Eye (tissue), 1 donor: ENCODE measurements around the gene OSER1.
"Not testable (repeated sequence)": the region's sequence is repeated elsewhere in the genome, so short reads cannot be mapped to it uniquely, and the experiment has no call there.

Source experiments
- DNase-seq: peaks from one replicate; pipeline ENCODE4 v3.0.0-alpha.2; 2015

OSER1 gene

DNA sequence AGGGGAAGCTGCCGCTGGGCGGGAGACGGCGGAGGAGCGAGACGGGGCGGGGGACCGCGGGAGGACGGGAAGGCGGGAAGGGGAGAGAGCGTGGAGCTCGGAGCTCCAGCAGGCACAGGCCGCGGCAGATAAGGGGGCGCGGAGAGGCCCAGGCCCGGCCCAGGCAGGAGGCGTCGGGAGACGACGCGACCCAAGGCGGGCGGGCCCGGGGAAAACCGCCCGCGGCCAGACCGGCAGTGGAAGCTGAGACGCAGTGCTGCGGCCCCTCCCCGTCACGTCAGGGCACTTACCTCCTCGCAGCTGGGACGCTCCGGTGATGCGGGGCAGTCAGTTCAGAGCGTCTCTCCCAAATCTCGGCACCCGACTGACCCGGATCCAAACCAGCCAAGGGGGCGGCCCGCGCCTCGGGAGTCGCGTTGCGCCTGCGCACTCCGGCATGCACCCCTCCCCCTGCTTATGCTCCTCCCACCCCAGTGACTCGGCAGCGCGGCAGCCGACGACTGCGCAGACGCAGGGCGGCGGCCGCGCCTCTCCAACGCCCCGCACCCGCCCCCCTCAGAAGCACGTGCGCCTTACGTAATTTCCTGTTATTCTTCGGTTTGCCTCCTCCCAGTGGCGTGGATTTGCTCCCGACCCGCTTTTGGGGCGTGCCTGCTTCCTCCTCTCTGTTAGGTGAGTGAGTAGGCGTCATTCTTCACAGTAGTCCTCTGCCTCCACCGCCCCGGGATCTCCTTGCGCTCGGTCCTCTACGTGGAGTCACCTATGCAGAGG is at the start of gene OSER1:
Gene OSER1, minus strand, starts transcription at position 366 of the 771 bp plus-strand sequence. CDS start 3,814 bp downstream, outside the sequence.
- DNase-seq = peak; percentile 99

DNA sequence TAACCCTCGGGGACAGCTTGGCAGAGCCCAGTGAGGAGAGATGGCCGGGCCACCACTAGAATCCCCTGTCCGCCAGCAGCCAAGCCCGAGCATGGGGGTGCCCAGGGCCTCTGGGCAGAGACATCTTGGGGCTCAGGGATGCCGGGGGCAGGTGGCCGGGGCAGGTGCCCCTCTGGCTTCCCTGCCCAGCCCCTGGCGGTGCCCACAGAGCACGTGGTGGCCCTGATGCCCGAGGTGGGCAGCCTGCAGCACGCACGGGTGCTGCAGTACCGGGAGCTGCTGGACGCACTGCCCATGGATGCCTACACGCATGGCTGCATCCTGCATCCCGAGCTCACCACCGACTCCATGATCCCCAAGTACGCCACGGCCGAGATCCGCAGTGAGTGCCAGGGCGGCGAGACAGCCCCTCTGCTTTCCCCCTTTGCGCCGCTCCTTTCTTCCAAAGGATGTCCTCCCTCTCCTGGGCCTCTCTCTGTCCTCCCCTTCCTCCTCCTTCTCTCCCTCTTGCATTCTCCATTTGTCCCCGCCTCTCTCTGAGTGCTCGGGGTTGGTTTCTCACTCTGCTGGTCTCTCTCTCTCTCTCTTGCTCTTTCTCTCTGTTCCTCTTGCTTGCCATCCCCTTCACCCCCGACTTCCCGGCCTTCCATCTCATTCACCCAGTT is 47.8 kb upstream of the OSER1 start:
- no peak for DNase-seq

DNA sequence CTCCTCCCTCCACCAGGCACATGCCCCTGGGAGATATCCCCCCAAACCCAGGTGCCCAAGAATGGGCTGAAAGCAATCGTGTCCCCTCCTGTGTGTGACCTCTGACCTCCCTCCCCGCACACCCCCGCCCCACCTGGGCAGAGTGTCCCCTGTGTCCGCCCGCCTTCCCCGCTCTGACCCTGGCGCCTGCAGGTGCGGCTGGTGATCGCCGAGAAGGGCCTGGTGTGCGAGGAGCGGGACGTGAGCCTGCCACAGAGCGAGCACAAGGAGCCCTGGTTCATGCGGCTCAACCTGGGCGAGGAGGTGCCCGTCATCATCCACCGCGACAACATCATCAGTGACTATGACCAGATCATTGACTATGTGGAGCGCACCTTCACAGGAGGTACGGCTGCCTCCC is 46.4 kb upstream of the OSER1 start:
- no peak for DNase-seq

DNA sequence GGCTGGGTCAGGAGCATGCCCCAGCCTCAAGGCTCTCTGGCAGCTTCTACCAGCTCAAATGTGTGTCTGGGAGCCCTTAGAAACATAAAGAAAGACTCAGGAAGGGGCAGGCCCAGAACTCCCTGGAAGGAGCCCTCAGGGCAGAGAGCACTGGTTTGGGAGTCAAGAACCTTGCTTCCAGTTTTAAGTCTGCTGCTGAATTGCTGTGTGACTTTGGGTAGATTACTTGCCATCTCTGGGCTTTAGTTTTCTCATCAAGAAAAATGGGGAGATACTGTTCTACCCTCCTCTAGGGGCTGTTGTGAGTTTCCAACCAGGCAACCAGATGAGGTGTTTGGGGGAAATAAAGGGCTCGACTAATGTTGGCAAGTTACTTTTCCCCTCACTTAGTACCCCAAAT is 45.4 kb upstream of the OSER1 start:
- DNase-seq = no peak

DNA sequence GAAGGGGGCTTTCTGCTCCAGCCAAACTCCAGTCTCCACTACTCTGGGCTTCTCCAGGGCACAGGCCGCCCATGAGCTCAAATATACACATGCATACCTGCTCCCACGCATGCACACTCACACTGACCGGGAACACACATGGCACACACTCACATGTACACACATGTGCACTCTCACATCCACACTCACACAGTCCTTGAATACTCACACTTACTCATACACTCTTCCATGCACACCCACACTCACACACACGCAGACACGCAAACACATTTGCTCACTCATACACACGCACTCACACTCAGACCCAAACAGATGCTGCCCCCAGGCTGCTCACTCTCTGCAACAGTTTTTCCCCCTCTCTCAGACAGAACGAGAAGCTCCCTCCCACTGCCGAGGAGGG is 43.5 kb upstream of the OSER1 start:
- no peak for DNase-seq

DNA sequence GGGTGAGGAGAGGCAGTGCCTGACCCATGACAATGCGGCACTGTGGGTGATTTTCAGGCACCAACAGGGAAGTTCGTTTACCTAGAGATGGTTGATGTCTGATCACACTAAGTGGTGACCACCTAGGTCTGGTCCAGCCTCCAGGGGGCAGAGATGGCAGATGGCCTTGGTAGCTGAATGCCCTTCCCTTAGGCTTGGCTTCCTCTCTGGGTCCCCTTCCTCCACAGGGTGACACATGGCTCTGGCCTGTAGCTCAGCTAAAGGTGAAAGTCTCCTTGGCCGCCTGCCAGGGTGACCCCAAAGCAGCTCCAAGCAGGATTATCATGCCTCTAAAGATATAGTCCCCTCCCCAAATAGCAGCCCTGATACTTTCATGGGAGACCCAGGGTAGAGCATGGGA is 43.0 kb upstream of the OSER1 start:
- DNase-seq = no peak

DNA sequence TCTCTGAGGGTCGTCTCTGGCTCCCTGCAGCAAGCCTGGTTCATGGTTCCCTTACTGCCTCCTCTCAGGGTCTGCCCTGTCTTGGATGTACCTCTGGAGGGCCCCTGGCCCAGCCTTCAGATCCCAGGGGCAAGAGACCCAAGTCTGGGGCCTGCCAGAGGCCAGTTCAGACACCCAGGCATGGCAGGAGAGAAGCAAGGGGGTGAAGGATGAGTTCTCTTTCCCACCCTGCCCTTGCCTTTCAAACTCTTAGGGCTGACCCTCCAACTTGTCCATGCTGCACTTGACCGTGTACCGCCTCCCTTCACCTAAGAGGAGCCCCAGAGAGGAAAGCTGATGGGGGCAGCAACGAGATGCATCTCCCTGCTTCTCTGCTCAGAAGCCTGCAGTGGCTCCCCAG is 40.7 kb upstream of the OSER1 start:
- DNase-seq = no peak

DNA sequence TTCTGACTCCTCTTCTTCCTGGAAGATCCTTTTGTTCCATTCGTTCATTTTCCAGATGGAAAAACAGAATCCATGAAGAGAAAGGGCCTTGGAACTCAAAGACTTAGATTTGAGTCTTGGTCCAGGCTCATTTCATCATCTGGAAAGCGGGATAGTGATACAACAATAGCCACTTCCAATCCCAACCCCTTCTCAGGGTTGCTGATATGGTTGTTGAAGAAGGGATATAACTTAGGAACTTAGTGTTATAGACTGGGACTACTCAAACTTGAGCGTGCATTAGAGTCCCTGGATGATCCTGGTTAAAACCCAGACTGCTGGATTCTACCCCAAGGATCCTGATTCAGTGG is 37.8 kb upstream of the OSER1 start:
- no peak for DNase-seq

DNA sequence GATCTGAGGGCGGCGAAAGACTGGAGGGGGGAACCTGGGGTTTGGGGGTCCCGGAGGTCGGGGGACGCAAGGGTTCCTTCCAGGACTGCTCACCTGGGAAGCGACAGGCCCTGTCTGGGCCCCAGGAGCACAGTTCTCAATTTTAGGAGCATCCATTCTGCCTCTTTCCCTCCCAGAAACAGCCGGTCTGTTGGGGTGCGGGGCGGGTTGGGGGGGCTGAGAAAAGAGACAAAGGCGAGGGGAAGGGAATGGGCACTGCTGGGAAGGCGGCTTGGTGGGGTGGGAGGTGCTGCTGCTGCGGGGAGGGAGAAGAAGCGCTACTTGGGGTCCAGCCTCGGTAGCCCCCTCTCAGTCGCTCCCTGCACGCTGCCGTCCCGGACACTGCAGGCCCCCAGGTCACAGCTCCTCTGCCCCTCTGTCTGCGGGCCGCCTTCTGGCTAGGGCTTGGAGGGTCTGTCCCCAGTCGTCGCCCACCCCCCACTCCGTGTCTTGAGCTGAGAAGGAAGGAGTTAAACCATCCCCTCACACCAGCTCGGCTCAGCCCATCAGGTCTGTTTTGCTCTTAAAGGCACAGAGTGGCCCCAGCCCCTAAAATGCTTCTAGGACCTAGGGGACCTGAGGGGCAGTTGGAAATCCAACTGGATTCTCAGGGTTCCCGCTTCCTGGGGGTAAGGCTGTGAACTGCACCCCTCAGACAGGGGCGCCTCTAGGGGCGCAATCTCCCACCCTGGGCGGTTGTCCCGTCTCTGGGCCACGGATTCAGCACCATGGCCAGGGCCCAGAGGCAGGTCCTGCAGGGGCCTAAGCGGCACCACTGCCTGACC is 37.2 kb upstream of the OSER1 start:
- DNase-seq = peak; percentile 80

DNA sequence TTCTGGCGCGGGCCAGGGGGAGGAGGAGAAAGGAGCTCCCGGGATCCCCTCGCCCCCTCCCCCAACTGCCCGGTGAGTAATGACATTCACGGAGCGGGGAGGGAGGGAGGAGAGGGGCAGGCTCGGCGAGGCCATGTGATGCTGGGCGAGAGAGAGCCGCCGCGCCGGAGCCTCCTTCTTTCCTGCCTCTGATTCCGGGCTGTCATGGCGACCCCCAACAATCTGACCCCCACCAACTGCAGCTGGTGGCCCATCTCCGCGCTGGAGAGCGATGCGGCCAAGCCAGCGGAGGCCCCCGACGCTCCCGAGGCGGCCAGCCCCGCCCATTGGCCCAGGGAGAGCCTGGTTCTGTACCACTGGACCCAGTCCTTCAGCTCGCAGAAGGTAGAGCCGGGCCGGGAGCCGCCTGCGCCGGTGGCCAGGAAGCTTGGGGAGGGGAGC is 36.6 kb upstream of the OSER1 start, which contains the start of gene GDAP1L1:
Gene GDAP1L1, plus strand, starts transcription at position 178 of the 441 bp plus-strand sequence. Its CDS starts 27 bp downstream, at position 205.
- peak; percentile 77 for DNase-seq

DNA sequence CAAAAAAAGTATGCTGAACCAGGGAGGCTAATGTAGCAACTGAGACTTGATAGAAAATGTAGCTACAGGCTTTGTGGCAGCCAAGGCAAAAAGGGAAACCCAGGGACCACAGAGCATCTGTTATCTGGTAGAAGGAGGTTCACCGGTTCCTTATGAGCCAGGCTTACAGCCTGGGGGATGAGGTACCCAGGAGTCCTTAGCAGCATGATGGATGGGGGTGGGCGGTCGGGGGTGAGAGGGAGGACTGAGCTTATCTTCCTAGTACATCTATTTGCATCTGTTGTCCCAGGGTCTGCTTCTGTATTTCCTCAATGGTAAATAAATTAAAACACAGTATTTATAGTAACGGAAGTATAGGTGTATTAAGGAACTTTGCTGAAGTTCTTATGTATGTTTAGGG is 35.4 kb upstream of the OSER1 start:
- no peak for DNase-seq

DNA sequence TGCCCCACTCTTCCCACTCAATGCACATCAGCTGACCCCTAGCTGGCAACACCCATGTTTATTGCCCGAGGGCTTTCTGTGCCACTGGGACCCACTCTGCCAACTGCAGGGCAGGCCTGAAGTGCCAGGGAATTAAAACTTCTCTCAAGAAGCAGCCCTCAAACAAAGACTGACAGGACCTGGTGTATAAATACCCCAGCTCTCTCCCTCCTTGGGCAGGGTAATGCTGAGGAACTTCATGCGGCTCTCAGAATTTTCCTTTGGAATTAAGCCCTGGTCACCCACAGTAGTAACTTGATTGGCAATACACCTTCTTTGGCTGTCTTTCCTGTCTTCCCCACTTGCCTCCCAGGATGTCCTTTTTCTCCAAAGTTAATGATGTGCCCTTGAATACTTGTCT is 31.2 kb upstream of the OSER1 start:
- DNase-seq = no peak

DNA sequence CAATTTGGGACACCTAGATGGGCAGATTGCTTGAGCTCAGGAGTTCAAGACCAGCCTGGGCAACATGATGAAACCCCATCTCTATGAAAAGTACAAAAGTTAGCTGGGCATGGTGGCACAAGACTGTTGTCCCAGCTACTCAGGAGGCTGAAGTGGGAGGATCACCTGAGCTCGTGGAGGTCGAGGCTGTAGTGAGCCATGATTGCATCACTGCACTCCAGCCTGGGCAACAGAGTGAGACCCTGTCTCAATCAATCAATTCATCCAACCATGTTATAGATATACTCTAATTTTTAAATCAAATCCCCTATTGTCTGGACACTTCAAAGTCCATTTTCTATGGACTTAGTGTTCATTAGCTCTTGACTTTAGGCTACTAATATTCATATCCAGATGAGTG is 26.3 kb upstream of the OSER1 start:
- not testable (repeated sequence) for DNase-seq

DNA sequence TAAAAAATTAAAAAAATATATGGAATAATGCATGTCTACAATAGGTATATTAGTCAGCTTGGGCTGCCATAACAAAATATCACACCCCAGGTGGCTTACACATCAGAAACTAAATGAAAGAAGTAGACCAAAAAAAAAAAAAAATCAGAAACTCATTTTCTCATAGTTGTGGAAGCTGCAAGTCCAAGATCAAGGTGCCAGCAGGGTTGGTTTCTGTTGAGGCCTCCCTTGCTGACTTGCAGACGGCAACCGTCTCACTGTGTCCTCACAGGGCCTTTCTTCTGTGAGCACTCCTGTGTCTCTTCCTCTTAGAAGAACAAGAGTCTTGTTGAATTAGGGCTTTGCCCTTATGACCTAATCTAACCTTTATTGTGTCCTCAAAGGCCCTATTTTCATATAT is 25.1 kb upstream of the OSER1 start:
- DNase-seq = no peak

DNA sequence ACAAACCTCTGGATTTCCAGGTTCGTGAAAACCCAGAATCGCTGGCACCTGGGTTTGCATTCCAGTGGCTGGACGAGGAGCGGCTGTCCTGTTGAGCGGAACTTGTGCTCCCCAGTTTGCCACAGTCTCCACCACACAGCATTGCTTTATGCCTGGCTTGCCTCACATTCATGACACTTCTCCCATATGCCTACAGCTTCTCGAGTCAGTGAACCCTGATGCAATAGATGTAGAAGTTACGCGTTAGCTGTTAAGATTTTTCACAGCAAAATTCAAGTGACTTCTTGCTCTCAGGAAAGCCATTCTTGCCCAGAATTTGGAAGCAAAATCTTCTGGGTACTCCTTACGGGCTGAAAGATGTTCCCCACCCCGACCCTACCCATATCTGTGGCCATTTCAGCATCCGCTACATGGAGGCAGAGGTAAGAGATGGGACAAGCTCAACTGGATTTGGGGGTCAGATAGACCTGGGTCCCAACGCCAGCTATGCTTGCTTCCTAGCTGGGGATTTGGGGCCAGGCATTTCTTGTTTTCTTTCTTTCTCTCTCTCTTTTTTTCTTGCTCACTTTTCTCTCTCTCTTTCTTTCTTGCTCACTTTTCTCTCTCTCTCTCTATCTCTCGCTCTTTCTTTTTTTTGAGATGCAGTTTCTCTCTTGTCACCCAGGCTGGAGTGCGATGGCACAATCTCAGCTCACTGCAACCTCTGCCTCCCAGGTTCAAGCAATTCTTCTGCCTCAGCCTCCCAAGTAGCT is 24.2 kb upstream of the OSER1 start:
- DNase-seq = no peak

DNA sequence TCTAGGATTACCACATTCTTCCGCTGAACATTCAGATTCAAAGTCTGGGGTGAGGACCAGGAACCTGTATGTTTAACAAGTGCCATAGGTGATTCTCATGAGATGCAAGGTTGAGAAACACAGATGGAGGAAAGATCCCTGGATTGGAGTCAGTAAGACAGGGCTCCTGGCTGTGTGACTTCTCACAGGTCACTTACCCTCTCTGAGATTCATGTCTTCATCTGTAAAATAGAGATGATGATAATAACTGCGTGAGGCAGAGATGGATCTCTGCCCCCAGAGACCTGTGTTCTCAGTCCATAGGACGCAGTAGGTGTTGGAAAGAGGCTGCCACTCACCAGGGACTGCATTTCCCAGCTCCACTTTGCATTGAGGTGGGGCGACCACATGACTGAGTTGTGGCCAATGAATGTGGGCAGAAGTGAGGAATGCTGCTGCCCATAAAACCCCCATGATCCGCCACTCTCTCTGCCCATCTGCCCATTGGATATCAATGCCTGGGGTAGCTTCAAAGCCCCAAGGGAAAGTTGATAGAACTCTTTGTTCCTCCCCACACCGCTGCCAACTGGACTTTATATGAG is 23.0 kb upstream of the OSER1 start:
- DNase-seq = no peak

DNA sequence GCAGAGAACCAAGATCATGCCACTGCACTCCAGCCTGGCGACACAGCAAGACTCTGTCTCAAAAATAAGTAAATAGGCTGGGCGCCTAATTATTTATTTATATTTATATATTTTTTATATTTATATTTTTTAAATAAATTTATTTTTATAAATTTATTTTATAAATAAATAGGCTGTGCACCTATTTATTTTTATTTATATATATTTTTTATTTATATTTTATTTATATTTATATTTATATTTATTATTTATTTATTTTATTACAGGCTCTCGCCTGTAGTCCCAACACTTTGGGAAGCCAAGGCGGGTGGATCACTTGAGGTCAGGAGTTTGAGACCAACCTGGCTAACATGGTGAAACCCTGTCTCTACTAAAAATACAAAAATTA is 21.9 kb upstream of the OSER1 start:
- not testable (repeated sequence) for DNase-seq

DNA sequence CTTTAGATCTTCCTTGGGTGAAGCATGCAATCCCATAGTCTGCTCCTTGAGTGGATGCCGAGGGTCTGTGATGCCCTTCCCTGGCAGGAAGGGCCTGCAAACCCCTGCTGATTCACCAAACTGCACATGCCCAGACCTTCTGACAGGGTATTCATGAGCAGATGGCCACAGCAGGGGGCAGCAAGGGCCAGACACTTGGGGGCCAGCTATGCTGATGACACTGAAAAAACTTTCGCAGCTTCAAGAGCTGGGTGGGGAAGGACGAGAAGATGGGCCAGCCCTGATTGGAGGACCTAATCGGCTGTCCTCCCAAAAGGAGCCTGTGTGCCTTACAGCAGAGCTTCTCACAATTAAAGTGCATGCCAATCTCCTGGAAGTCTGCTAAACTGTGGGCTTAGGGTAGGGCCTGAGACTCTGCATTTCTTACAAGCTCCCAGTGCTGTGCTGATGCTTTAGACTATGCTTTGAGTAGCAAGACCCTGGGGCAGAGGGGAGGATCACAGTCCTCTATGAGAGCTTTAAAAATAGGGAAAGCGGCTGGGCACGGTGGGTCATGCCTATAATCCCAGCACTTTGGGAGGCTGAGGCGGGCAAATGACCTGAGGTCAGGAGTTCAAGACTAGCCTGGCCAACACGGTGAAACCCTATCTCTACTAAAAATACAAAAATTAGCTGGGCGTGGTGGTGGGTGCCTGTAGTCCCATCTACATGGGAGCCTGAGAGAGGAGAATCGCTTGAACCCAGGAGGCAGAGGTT is 21.3 kb upstream of the OSER1 start:
- DNase-seq = peak; percentile 54

DNA sequence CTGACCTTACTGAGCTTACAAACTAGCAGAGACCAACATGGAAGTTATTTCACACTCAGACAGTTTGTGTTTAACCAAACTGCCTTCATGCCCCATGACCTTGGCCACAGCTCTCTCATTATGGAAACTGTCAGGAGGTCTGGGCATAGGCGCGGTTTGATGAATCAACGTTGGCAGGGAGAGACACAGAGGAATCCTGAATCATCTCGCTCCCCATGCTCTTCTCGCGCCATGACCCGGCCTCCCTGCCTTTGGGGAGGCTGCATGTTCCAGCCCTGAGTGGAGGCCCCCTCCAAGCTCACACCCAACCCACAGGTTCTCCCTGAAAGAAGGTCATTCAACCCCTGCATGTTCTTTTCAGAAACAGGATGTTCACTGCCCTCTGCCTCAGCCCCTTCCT is 20.6 kb upstream of the OSER1 start:
- no peak for DNase-seq

DNA sequence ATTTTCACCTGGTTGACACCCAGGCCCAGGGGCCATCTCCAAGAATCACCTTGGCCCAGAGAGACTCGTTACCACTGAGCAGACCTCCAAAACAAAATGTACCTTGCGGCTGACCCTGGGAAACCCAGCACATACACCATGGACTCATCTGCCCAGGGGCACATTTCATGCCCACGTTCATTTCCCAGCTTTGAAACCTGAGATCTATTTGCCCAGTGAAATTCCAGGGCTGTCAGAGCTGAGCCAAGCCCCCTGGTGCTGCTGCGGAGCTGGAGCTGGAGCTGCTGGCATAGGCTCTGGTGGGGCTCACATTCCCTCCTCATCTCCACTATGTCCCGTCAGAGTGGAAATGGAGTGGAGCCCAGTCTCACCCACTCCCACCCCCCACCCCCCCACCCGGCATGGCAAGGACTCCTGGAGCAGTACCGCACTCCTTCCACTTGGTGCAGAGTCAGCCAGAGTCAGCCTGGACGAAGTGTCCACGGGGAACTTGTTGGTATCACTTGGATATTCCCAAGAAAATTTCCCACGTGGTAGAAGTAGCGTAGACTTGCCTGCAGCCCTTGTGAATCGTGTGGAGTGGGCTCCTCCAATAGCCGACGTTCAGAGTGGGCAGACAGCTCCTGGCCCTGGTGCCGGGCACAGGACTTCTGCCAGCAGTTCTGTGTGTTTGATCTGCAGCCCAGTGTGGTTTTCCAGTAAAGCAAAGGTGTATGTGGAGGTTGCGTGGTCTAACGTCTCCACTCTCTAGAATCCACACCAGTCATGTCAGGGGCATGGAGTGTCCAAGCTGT is 18.1 kb upstream of the OSER1 start:
- no peak for DNase-seq

DNA sequence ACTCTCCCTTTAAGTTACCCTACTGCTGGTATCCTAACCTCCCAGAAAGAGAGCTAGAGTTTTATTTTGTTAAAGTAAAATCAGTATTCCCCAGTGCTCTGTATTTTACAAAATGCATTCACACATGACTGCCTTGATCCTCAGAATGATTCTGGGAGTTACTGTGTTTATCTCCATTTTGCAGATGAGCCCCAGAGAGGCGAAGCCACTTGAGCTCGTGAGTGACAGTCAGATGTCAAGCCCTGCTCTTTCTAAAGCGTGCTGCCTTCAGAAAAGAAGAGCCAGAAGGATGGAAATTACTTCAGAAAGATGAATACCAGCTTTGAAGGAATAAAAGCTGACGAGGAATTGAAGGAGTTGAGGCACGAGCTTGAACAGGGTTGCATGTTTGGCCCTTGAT is 14.1 kb upstream of the OSER1 start:
- no peak for DNase-seq
